ENCODE measurements around the gene RHOBTB3. TPM values are rescaled to one million over a fixed set of nuclear protein-coding genes. Genes with fewer than 3 reads are reported as not detected.
A peak's percentile ranks its signal among the peaks of the same experiment; 100 is the strongest.

RHOBTB3 gene
- total RNA-seq, 1 donor from 2014 or later = 226 TPM

DNA sequence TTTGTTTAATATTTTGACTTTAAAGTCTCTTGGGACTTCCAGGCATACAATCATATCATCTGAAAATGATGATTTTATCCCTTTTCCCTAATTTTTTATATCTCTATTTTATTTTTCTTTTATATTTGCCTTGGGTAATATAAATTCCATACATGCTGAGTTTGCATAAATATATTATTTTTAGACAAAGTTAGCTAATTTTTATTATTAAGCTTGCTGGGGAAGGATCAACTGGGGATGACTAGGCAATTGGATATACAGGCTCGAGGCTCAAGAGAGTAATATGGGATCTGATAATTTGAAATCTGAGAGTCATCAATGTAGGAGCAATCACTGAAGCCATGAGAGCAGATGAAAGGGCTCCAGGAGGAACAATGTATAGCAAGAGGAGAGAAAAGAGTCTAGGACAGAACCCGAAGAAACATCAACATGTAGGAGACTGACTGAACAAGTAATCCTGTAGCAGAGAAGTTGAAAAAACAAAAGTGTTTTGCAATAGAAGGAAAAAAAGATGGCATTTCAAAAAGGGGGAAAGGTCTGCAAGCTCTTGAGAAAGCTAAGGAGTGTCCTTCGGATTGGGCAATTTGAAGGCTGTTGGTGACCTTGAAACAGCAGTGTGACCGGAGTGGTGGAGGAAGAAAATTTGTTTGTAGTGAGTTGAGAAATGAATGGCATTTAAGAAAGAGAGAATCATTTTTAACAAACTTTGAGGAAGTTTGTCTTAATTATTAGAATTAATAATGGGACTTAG is 17.0 kb upstream of the RHOBTB3 start:
- DNase-seq (ENCODE audit: low spot score) = no peak

DNA sequence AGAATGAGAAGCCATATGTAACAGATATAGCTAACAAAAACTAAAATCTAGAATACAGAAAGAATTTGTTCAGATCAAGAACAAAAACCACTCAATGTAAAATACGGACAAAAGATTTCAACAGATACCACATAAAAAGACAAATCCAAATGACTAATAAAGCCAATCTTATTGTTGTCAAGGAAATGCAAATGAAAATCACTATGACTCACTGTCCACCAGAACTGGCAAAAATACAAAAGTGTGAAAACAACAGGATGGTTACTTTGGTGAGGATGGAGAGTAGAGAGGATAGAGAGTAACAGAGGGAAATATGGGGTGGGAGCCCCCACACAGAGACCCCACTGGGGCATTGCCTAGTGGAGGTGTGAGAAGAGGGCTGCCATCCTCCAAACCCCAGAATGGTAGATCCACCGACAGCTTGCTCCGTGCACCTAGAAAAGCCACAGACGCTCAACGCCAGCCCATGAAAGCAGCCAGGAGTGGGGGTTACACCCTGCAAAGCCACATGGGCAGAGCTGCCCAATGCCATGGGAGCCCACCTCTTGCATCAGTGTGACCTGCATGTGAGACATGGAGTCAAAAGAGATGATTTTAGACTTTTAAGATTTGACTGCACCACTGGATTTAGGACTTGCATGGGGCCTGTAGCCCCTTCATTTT is 15.2 kb upstream of the RHOBTB3 start:
- DNase-seq (ENCODE audit: low spot score) = no peak

DNA sequence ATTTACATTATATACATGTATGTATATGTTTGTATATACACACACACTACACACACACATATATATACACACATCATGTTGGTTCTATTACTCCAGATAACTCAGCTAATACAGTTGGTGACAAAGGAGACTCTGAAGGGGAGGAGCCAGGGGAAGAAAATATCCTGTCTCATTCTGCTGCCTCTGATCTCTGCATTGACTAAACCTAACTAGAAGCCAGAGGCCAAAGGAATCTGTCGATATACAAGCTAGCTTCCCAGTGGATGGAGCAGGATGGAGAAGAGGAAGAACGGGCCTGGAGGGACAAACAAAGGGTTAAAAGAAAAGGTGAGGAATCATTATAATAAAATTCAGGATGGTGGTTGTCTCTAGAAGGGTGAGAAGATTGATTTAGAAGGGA is 13.7 kb upstream of the RHOBTB3 start:
- no peak for DNase-seq (ENCODE audit: low spot score)

DNA sequence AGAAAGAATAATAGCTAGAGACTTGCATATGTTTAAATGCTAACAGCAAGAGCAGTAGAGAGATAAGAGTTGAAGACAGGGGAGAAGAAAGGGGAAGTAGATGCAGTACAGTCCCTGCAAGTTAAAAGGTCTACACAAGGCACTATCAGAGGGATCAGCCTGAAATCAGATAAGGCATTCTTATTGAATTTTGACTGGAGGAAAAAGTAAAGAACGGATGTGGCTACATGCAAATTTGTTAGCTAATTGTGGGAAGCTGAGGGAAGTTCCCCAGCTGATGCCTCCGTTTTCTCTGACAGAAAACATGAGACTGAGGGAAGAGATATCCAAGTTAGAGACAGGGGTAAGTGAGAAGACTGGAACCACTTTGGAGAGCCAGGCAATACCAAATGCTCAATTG is 12.9 kb upstream of the RHOBTB3 start:
- no peak for DNase-seq (ENCODE audit: low spot score)

DNA sequence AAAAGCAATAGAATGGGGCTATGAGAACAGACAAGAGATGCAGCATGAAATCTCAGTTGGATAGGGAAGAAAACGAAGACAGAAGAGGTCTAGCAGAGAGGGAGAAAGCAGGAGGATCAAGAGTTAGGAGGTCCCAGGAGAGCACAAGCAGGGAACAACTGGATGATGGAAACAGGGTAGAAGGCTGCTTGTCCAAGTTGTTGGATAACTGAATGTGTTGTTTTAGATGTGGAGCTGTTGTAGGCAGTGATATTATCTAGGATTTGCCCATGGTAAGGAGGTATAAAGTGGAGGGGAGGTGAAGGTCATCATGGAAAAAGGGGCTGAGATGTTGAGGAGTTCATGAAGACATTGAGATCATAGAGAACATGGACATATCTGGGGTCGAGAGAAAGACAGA is 12.4 kb upstream of the RHOBTB3 start:
- DNase-seq (ENCODE audit: low spot score) = no peak

DNA sequence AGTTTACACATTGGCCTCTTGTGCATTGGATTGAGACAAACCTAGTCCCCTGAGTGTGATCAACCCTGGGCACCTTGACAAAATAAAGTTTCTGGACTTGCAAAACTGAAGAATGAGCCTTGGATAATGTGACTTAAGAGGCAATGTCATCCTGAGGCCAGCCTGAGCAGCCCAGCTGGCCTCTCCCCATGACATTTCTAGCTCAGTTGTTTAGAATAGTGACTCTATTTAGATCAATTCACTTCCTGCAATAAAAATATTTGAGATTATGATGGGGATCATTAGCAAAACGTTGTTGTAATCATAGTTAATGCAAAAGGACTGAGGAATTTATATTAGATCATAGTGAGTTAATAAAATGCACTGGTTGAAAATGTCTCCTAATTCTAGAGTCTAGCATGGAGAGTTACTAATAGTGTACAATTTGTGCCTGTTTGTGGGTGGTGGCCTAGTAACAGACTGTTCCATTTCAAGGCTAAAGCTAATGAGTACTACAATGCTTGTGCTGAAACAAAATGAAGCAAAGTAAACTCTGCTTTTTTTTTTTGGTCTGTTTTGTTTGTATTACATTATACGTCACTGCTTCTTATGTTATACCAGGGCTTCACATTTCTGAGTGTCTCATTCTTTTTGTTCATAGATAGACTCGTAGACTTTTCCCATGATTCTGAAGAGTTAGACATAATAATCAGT is 10.9 kb upstream of the RHOBTB3 start:
- no peak for DNase-seq (ENCODE audit: low spot score)

DNA sequence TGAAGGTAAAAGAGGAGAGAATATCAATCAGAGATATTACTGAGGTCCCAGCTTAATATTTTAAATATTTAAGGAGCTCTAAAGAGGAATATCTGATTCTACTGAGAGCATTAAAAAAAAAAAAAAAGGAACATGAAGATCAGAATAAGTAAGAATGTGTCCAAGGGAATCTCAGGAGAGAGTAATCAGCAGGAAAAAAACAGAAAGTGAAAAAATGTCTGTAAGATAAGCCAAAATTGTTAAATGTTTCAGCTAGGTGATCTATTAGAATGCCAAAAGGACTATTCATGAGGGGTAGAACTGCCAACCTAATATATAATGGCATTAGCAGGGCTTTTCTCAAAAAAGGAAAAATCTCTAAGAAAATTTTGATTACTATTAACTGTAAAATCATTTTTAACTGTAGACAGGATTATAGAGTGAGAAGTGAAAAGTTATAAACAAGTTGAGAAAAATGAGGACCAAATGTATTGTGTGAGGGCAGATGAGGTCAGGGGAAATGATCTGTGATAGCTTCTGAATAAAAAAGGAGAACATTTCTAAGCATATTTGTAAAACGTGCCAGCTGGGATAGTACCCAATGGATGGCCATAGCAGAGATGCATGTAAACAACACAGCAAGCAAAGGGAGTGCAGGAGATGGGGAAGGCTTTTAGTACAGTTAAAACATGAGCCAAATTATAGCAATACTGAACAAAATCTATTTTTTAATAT is 9.4 kb upstream of the RHOBTB3 start:
- no peak for DNase-seq (ENCODE audit: low spot score)

DNA sequence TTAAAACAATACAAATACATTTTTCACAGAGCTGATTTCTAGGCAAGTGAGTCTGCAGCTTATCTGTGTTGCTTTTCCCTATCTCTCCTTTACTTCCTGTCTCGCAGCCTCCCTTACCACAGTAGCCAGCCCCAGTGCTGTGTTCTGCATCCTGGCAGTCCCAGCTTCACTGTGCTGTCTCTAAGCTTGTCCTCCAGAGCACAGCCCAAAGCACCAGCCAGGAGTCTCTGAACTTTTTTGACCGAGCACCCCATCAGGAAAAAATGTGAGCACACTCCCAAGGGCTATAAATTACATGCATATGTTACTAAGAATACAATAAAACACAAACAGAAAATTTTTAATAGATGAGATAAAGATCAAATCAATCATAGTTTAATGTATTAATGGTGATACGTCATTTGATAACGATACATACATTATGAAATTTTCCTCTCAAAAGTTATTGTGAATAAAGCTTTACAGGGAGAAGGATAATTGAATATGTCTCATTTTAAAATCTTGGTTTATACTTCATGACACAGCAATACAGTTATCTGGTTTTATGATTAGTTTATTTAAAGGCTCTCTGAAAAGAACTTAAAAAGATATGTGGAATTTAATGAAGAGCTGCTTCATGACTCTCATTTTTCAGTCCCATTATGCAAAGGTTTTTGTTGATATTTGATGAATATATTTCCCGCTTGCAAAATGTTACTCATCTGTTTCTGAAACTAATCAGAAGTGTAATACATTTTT is 7.3 kb upstream of the RHOBTB3 start:
- DNase-seq (ENCODE audit: low spot score) = peak; percentile 65

DNA sequence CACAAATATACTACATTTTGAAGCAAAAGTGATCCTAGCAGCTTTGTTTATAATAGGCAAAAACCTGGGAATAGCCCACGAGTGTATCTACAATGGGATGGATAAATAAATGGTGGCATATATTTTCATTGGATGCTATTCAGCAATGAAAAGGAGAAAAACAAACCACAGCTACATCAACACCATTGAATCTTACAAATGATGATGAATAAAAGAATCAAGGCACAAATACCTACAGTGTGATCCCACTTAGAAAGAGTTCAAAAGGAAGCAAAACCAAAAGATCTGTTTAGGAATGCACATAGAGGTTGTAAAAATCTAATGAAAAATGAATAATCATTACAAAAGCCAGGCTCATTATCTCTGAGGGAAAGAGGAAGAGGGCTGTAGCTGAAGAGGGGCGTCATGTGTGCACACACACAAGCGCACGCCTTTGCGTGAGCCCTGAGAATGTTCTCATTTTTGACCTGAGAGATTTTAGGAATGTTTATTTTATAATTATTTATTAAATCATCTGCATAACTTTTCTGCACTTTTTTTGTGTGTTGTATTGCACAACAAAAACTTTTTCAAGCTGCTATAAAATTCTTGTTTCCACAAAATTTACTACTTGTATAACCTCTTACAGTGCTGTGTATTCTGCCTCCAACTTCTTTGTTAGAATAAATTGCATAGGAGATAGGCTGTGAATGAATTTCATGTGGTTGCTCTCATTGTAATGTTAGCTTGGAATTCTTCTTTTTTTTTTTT is 5.9 kb upstream of the RHOBTB3 start:
- no peak for DNase-seq (ENCODE audit: low spot score)

DNA sequence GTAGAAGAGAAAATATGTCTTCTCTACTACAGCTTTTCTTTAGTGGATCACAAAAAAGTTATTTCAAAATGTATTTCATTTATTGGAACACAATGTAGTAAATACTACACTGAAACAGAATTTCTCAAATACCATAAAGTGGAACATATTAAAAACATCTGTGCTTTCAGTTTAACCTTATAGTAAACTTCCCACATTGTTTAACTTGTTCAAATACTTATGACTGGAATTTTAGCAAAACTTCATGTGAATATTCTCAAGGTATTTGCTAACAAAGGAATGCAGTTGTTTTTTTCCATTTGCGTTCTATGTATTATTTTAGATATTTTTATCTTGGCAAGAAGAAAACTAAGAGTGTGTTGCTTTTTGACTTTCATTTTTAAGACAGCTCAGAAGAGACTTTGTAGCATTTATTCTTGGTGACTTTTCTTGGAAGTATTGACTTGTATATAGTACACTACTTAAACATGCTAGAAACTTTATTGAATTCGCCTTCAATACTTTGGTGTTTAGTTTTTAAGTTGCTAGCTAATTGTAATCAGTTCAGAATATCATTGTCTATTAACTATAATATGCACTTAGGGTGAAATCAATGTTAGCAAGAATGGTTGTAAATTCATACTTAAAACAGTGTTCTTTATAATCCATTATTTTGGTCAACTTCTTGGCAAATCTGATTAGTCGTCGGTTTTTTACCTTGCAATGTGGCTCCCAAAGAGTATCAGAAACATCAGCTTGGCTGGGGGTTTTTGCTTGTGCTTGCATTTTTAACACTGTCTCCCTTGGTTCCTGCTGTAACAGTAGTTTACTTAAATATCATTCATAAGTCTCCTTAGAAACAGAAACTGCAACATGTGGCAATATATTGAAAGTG is 5.0 kb upstream of the RHOBTB3 start:
- DNase-seq (ENCODE audit: low spot score) = peak; percentile 24

DNA sequence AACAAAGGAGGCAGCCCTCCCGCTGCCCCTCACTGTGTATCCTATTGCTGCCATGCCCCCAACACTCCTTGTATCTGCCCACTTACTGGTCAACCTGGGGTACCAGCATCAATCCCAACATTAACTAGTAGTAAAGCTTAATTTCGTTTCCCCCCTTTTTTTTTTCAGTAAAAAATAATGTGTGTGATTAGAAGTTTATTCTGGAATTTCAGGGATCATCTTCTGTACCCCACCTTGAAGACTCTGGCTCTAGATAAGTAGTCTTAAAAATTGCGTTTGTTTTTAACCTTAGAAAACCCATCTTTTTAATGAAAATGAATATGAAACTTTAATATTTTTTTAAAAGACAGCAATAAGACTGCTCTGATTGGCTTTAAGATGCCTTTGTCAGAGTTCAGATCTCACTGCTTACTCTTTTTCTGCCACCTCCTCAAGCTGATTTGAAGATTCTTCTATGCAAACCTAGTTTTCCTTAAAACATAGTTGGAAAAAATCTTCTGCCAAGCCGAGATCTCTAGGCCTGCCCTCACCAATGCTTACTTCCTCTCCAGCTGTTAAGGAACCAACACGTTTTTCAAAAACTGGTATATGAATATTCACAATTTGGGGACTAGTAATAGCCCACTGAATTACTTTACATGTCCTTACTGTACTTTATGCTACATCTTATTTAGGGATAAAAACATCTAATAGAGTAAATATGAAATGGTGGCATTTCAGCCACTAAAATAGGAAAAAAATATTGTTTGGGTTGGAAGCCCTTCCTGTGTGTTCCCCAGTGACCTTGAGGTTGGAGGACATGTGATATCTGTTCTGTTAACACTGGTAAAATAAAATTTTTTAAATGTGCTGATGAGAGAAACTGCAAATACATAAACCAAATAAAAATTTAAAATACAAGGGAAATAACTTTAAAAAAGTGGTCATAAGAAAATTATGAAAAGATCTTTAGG is 4.0 kb upstream of the RHOBTB3 start:
- DNase-seq (ENCODE audit: low spot score) = no peak

DNA sequence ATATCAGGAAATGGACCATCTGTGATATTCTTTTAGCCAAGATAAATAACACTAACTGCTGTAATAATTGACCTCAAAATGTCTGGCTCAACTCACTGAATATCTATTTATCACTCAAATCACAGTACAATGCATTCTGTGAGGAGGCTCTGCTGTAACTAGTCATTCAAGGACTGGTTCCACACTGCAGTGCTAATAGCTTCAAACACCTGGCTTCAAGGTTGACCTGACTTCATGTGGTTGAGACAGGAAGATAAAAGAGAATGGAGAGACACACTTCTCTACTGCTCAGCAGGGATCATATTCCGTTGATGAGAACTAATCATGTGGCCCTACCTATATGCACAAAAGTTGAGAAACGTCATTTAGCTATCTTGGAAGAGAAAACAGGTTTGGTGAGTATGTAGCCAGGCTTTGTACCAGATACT is 3.4 kb upstream of the RHOBTB3 start:
- DNase-seq (ENCODE audit: low spot score) = peak; percentile 30

DNA sequence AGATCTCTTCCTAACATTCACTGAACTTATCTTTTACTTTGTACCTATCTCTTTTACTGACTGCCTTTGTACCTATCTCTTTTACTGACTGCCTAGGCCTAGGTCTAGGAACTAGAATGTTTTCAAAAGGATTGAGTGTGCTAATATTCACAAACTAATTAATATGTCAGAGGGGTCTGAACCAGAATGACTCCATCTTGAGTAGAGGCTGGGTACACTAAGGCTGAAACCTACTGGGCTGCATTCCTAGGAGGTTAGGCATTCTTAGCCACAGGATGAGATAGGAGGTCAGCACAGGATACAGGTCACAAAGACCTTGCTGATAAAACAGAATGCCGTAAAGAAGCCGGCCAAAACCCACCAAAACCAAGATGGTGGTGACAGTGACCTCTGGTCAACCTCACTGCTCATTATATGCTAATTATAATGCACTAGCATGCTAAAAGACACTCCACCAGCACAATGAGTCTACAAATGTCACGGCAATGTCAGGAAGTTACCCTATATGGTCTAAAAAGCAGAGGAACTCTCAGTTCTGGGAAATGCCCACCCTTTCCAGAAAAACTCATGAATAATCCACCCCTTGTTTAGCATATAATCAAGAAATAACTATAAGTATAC is 2.5 kb upstream of the RHOBTB3 start:
- no peak for DNase-seq (ENCODE audit: low spot score)

DNA sequence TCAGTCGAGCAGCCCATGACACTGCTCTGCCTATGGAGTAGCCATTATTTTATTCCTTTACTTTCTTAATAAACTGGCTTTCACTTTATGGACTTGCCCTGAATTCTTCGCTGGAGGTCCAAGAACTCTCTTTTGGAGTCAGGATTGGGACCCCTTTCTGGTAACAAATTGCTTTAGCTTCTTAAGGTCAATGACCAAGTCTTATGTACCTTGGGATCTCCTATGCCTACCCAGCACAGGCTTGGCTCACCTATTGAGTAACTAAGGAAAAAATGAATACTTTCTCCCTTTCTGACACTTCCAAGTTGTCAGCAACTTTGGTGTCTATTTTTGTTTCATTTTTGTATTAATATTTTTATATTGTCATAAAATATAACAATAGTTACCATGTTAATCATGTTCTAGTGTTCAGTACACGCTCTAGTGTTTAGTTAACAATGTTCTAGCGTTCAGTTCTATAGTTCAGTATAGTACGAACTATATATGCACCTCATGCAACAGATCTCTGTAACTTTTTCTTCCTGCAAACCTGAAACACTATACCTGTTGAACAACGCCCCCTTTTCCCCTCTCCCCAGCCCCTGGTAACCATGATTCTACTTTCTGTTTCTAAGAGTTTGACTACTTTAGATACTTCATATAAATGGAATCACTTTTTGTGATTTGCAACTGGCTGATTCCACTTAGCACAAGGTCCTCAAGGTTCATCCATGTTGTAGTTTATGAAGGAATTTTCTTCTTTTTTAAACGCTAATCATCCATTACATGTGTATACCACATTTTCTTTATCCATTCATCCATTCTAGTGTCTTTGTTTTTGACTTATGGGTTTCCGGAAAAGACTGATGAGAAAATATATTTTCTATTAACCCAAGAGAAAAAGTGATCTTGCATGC is 1.8 kb upstream of the RHOBTB3 start:
- DNase-seq (ENCODE audit: low spot score) = no peak

DNA sequence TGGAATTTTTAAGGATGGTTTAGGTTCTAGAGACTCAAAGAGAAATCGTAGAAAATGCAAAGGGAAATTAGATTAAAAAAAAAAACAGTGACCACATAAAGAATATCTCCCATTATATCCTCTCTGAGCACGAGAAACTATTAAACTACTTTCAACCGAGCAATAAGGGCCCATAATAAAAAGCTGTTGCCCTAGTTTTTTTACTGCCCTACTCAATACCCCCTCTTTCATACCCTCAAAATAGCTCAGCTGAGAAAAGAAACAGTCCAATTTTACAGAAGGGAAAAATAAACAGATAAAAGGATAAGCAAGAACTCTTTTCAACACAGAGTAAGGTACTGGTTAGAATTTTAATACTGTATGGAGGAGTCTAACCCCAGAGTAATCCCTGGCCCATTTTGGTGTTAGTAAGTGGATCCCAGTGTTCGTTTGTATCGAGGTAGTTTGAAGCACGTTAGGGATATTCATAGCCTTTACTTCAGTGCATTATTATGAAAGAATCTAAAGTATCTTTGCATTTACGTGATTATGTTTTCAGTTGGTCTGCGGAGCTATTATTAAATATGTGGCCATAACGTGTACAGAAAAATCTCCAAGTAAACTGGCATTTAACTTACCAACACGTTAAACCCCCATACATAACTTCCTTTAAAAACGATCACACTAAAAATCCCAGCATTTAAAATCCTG is 980 bp upstream of the RHOBTB3 start:
- no peak for DNase-seq (ENCODE audit: low spot score)

Data from umbilical cord (tissue), 2 donors.